Testis (tissue), 3 donors: ENCODE data around the gene GLI3. TPM values are rescaled to one million over a fixed set of nuclear protein-coding genes. Genes with fewer than 3 reads are reported as not detected.

Experiments
- DNase-seq: peaks from one replicate; pipeline ENCODE4 v3.0.0-alpha.2; 2019
- H3K27ac ChIP-seq, 2 donors: fragments of 200-600 bp; sonication (generic); one replicate each; pipeline ENCODE4 v1.5.1; 2019
- H3K27me3 ChIP-seq: fragments of 200-600 bp; sonication (generic); one replicate; pipeline ENCODE4 v1.5.1; 2019
- H3K36me3 ChIP-seq: fragments of 200-600 bp; sonication (generic); one replicate; pipeline ENCODE4 v1.5.1; 2017; ENCODE audit warnings: low read depth; ENCODE audit errors: missing control alignments
- H3K4me1 ChIP-seq: fragments of 200-600 bp; sonication (generic); one replicate; pipeline ENCODE4 v1.5.1; 2019
- H3K4me3 ChIP-seq, 2 donors: fragments of 200-600 bp; sonication (generic); one replicate each; pipeline ENCODE4 v1.5.1; 2017 to 2019
- H3K9me3 ChIP-seq: fragments of 200-600 bp; sonication (generic); one replicate; pipeline ENCODE4 v1.5.1; 2017
- CTCF ChIP-seq, 3 experiments: fragments of 450-650 bp in 2 of 3; fragments of 200-600 bp in 1 of 3; sonication (generic) in 1 of 3; IDR thresholded peaks; one replicate each; pipeline ENCODE4 v1.5.1; 2016 to 2019; ENCODE audit warnings: antibody characterized with exemption in 3 of 3, mild to moderate bottlenecking in 2 of 3, moderate library complexity in 1 of 3
- POLR2A ChIP-seq: fragments of 450-650 bp; IDR thresholded peaks from one replicate; pipeline ENCODE4 v1.6.1; 2017; ENCODE audit warnings: antibody characterized with exemption, mild to moderate bottlenecking, moderate library complexity
- WGBS, 2 donors: methylation state at CpG; one replicate each; pipeline ENCODE4 v1.1.5; 2018; 5-methylcytosine and 5-hydroxymethylcytosine counted together
- intact Hi-C: fragments of 100-400 bp; cut with DNase I; formaldehyde crosslinking; loops from one replicate; pipeline ENCODE4 v1.15.1; 2023; ENCODE audit warnings: low total_unique reads
- polyA plus RNA-seq: library from polyadenylated mRNA; stranded (reverse); fragments of 350-450 nt; fragmentation: Illumina TruSeq; extraction: RNeasy Lipid Tissue Mini Kit (QIAGEN cat#74804); gene quantifications from one replicate; pipeline ENCODE4 v1.2.3, GENCODE V29; 2014; ENCODE audit warnings: low read depth, low replicate concordance; ENCODE audit not compliant: insufficient read depth
- total RNA-seq, 2 donors: library from RNA; depleted of rRNA; stranded (reverse); fragments of >200 nt; gene quantifications; one replicate each; pipeline ENCODE4 v1.2.3, GENCODE V29; 2016

Gene GLI3
- total and polyA plus RNA-seq, 3 donors from 2014 or later: 3.8 to 7.3 (median 5.0) TPM

- WGBS, 2 donors: 91 to 92% methylated on average over 3 of the region's 3 CpGs
- Histone ChIP-seq H3K4me3 (no peak overlapping the region), H3K27ac (no peak overlapping the region), H3K27me3 (no peaks in the 10 kb centered on the region), H3K9me3 (no peaks in the 10 kb centered on the region), H3K4me1 (no peaks in the 10 kb centered on the region), H3K36me3 (no peaks in the 10 kb centered on the region)
- intact Hi-C loops: no loop called here
- TF ChIP-seq CTCF (IDR thresholded peaks at IDR 0.05) (no peak), POLR2A (no peak)
- DNase-seq: no peak
Observed at GRCh38 chr7:42016517-42016916, 220.5 kb downstream of the GLI3 start.

GRCh38 chr7:42014625-42015618, 222.1 kb downstream of the GLI3 start:
- intact Hi-C loops: no loop called here
- Histone ChIP-seq H3K27ac (no peak overlapping the region), H3K9me3 (no peaks in the 10 kb centered on the region), H3K36me3 (no peaks in the 10 kb centered on the region), H3K4me1 (no peaks in the 10 kb centered on the region), H3K4me3 (no peak overlapping the region), H3K27me3 (no peaks in the 10 kb centered on the region)
- TF ChIP-seq CTCF (IDR thresholded peaks at IDR 0.05): peak; percentile 68 to 79 (median 73)
- TF ChIP-seq POLR2A: no peak
- peak; percentile 82 for DNase-seq
- 64 to 76% methylated on average over 9 of the region's 9 CpGs for WGBS, 2 donors

GRCh38 chr7:42012786-42013360, 224.1 kb downstream of the GLI3 start:
- H3K4me3 ChIP-seq: no peak overlapping the region
- H3K27ac ChIP-seq: no peak overlapping the region
- H3K9me3 ChIP-seq: no peaks in the 10 kb centered on the region
- no peaks in the 10 kb centered on the region for H3K27me3 ChIP-seq
- no peak for DNase-seq
- WGBS, 2 donors: 79 to 83% methylated on average over 5 of the region's 5 CpGs
- H3K36me3 ChIP-seq: no peaks in the 10 kb centered on the region
- intact Hi-C loops: no loop called here
- no peak for TF ChIP-seq CTCF (IDR thresholded peaks at IDR 0.05)
- no peak for TF ChIP-seq POLR2A
- no peaks in the 10 kb centered on the region for H3K4me1 ChIP-seq

- H3K36me3 ChIP-seq: no peaks in the 10 kb centered on the region
- no peak overlapping the region for H3K4me3 ChIP-seq
- no peaks in the 10 kb centered on the region for H3K4me1 ChIP-seq
- H3K27ac ChIP-seq: no peak overlapping the region
- DNase-seq: no peak
- no peak for TF ChIP-seq POLR2A
- TF ChIP-seq CTCF (IDR thresholded peaks at IDR 0.05): no peak
- H3K9me3 ChIP-seq: no peaks in the 10 kb centered on the region
- intact Hi-C loops: no loop called here
- H3K27me3 ChIP-seq: no peaks in the 10 kb centered on the region
- 79 to 87% methylated on average over 3 of the region's 3 CpGs for whole genome bisulfite sequencing, 2 donors
Observed at GRCh38 chr7:42012313-42012712, 224.7 kb downstream of the GLI3 start.
